Measurements from ENCODE around the gene ABLIM2. TPM values are rescaled to one million over a fixed set of nuclear protein-coding genes. Genes with fewer than 3 reads are reported as not detected.

ABLIM2 gene
- polyA plus RNA-seq, 3 donors, result 0.21 TPM; not detected in 2

- Histone ChIP-seq H3K27me3 (ENCODE audit: control insufficient read depth in 2 of 2, insufficient read depth in 2 of 2, low read length in 2 of 2) (peaks cover 0 to 7% of the 10 kb centered on the region in 2 donors), H3K9ac (ENCODE audit: insufficient read depth, low read length, poor library complexity, severe bottlenecking) (no peak overlapping the region), H3K4me2 (replicated peaks; ENCODE audit: extremely low read depth, low read length, poor library complexity, severe bottlenecking) (no peak overlapping the region), H3K27ac (ENCODE audit: low read depth in 1 of 2, low read length in 2 of 2) (no peak overlapping the region), H2AFZ (ENCODE audit: insufficient read depth, low read depth, low read length, poor library complexity, severe bottlenecking) (no peak overlapping the region), H3K4me3 (replicated peaks in 1 of 3; ENCODE audit: low read depth in 2 of 3, low read length in 3 of 3) (no peak overlapping the region), H4K20me1 (ENCODE audit: insufficient read depth, low read length) (no peaks in the 10 kb centered on the region), H3K4me1 (ENCODE audit: control insufficient read depth in 1 of 2, insufficient read depth in 2 of 2, low read length in 2 of 2) (peaks cover 30 to 38% of the 10 kb centered on the region in 2 donors), H3K79me2 (ENCODE audit: insufficient read depth, low read length) (no peaks in the 10 kb centered on the region), H3K36me3 (replicated peaks in 1 of 2; ENCODE audit: control insufficient read depth in 1 of 2, insufficient read depth in 2 of 2, low read length in 2 of 2) (no peaks in the 10 kb centered on the region), H3K9me3 (replicated peaks in 1 of 2; ENCODE audit: control insufficient read depth in 1 of 2, insufficient read depth in 1 of 2, low read length in 2 of 2) (peaks cover 6 to 9% of the 10 kb centered on the region in 2 donors)
- WGBS (ENCODE audit: insufficient coverage), result 73% methylated on average over 9 of the region's 9 CpGs
- no peak for DNase-seq
- no peak for TF ChIP-seq CTCF (IDR thresholded peaks at IDR 0.05)
- Mint-ChIP-seq H3K27ac (no peak overlapping the region), H3K4me3 (no peak overlapping the region), H3K27me3 (ENCODE audit: low read depth in 3 of 3) (peaks cover 17 to 33% (median 25%) of the 10 kb centered on the region in 3 donors), H3K36me3 (no peaks in the 10 kb centered on the region), H3K9me3 (peaks cover 6 to 20% (median 9%) of the 10 kb centered on the region in 7 donors), H3K4me1 (peaks cover 32% of the 10 kb centered on the region)
- intact Hi-C loops (cut with micrococcal nuclease), result no loop called here
These were observed 5.6 kb upstream of the ABLIM2 start for GRCh38 chr4:8164194-8164565.

DNA sequence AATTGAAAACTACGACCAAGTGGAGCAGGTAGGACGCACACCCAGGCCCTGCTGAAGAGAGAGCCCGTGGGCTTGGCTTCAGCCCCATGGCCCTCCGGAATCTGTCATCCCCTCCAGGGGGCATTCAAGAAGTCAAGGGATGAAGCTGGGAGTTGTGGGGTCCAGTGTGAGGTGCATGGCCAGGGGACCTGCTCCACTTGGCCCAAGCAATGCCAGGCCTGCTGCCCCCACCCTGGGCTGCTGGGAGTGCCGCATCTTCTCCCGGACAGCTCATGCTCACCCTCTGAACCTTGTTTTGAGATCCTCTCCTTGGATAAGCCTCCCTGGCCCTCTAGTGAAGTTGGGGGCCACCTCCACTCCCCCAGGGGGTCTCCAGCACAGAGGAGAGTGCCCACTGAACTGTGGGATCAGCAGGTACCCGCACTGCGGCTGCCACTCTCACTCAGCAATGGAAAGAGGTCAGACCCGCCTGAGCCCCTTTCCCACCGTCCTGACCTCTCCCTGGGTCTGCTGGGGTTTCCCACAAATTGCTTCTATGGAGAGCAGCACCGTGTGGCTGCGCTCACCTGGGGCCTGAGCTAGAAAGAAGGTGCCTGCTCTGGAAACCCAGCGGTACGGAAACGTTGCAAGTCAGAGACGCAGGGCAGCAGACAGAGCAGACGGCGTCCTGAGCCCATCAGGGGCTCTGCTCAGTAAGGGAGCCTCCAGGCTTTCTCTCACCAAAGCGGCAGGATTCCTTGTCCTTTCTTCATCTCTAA, 5.0 kb upstream of the ABLIM2 start:
- Histone ChIP-seq H3K36me3 (replicated peaks in 1 of 2; ENCODE audit: control insufficient read depth in 1 of 2, insufficient read depth in 2 of 2, low read length in 2 of 2) (no peaks in the 10 kb centered on the region), H3K4me1 (ENCODE audit: control insufficient read depth in 1 of 2, insufficient read depth in 2 of 2, low read length in 2 of 2) (peaks cover 27 to 37% of the 10 kb centered on the region in 2 donors), H3K27me3 (ENCODE audit: control insufficient read depth in 2 of 2, insufficient read depth in 2 of 2, low read length in 2 of 2) (peaks cover 0 to 7% of the 10 kb centered on the region in 2 donors), H3K27ac (ENCODE audit: low read depth in 1 of 2, low read length in 2 of 2) (no peak overlapping the region), H3K9me3 (replicated peaks in 1 of 2; ENCODE audit: control insufficient read depth in 1 of 2, insufficient read depth in 1 of 2, low read length in 2 of 2) (peaks cover 5% of the 10 kb centered on the region in 2 donors), H3K9ac (ENCODE audit: insufficient read depth, low read length, poor library complexity, severe bottlenecking) (no peak overlapping the region), H3K4me2 (replicated peaks; ENCODE audit: extremely low read depth, low read length, poor library complexity, severe bottlenecking) (no peak overlapping the region), H4K20me1 (ENCODE audit: insufficient read depth, low read length) (no peaks in the 10 kb centered on the region), H3K4me3 (replicated peaks in 1 of 3; ENCODE audit: low read depth in 2 of 3, low read length in 3 of 3) (no peak overlapping the region), H2AFZ (ENCODE audit: insufficient read depth, low read depth, low read length, poor library complexity, severe bottlenecking) (no peak overlapping the region), H3K79me2 (ENCODE audit: insufficient read depth, low read length) (no peaks in the 10 kb centered on the region)
- no peak for DNase-seq
- intact Hi-C loops (cut with micrococcal nuclease), result no loop called here
- peaks cover 17 to 37% (median 28%) of the 10 kb centered on the region in 3 donors for H3K27me3 Mint-ChIP-seq (ENCODE audit: low read depth in 3 of 3)
- no peaks in the 10 kb centered on the region for H3K36me3 Mint-ChIP-seq
- no peak for TF ChIP-seq CTCF (IDR thresholded peaks at IDR 0.05)
- peaks cover 6 to 15% (median 8%) of the 10 kb centered on the region in 7 donors for H3K9me3 Mint-ChIP-seq
- peaks cover 34% of the 10 kb centered on the region for H3K4me1 Mint-ChIP-seq
- H3K4me3 Mint-ChIP-seq, result no peak overlapping the region
- 94% methylated on average over 18 of the region's 19 CpGs for WGBS (ENCODE audit: insufficient coverage)
- no peak overlapping the region for H3K27ac Mint-ChIP-seq
